Stimulated activated CD4-positive, alpha-beta T cell treated with anti-CD3 and anti-CD28 coated beads, Interleukin-12 subunit alpha, Interleukin-12 subunit beta, amount 100 ng/mL, for 48 hours (primary cell): ENCODE measurements around the gene FOXP2.
"Not testable (repeated sequence)": the region's sequence is repeated elsewhere in the genome, so short reads cannot be mapped to it uniquely, and the experiment has no call there.

Source experiments
- DNase-seq, 3 donors: peaks; one replicate each; pipeline ENCODE4 v3.0.0-alpha.2; 2020; ENCODE audit warnings: low read depth in 2 of 3, low spot score in 1 of 3

Gene FOXP2

GRCh38 chr7:114414156-114415063 lies at the start of gene FOXP2:
Gene FOXP2 (plus strand): TSS chr7:114414815. CDS start chr7:114426512, 11,697 bp downstream.
- no peak for DNase-seq

- DNase-seq, result no peak
These were observed 48.8 kb upstream of the FOXP2 start for GRCh38 chr7:114365791-114366190.

GRCh38 chr7:114368492-114368891 lies 46.1 kb upstream of the FOXP2 start:
- no peak for DNase-seq

GRCh38 chr7:114369294-114369693 lies 45.3 kb upstream of the FOXP2 start:
- DNase-seq, result no peak

GRCh38 chr7:114372619-114373018 lies 42.0 kb upstream of the FOXP2 start:
- DNase-seq, result no peak

- DNase-seq, result no peak
These were observed 38.7 kb upstream of the FOXP2 start for GRCh38 chr7:114375907-114376306.

- DNase-seq, result not testable (repeated sequence)
These were observed 30.7 kb upstream of the FOXP2 start for GRCh38 chr7:114383946-114384345.

- DNase-seq, result not testable (repeated sequence)
These were observed 30.3 kb upstream of the FOXP2 start for GRCh38 chr7:114384346-114384745.

- DNase-seq, result no peak
These were observed 26.6 kb upstream of the FOXP2 start for GRCh38 chr7:114388021-114388420.

- DNase-seq, result no peak
These were observed 21.9 kb upstream of the FOXP2 start for GRCh38 chr7:114392686-114393085.

GRCh38 chr7:114402876-114403635 lies 11.6 kb upstream of the FOXP2 start:
- DNase-seq, result no peak

GRCh38 chr7:114405427-114405826 lies 9.2 kb upstream of the FOXP2 start:
- DNase-seq, result no peak

GRCh38 chr7:114409750-114410149 lies 4.9 kb upstream of the FOXP2 start:
- no peak for DNase-seq

GRCh38 chr7:114412548-114412947 lies 2.1 kb upstream of the FOXP2 start:
- DNase-seq, result no peak

- no peak for DNase-seq
These were observed 857 bp upstream of the FOXP2 start for GRCh38 chr7:114413761-114414155.

GRCh38 chr7:114415064-114415989 lies 712 bp downstream of the FOXP2 start:
- DNase-seq, result no peak

GRCh38 chr7:114416129-114416990 lies 1.7 kb downstream of the FOXP2 start:
- DNase-seq, result no peak

GRCh38 chr7:114417290-114417689 lies 2.7 kb downstream of the FOXP2 start:
- no peak for DNase-seq

- DNase-seq, result no peak
These were observed 3.5 kb downstream of the FOXP2 start for GRCh38 chr7:114418117-114418516.
